Measurements from ENCODE around the gene GRIN1. TPM values are rescaled to one million over a fixed set of nuclear protein-coding genes. Genes with fewer than 3 reads are reported as not detected.

The GRIN1 gene
- total RNA-seq, 1 donor from 2014 or later, result 0.58 TPM

- Mint-ChIP-seq H3K9me3 (no peaks in the 10 kb centered on the region), H3K4me3 (no peak overlapping the region), H3K27me3 (ENCODE audit: low read depth) (no peaks in the 10 kb centered on the region), H3K27ac (no peak overlapping the region), H3K4me1 (peaks cover 4% of the 10 kb centered on the region), H3K36me3 (peaks cover 5% of the 10 kb centered on the region)
- DNase-seq (ENCODE audit: low spot score in 2 of 2, unreplicated experiment in 2 of 2), result no peak
- no peak for TF ChIP-seq CTCF (IDR thresholded peaks at IDR 0.05; ENCODE audit: unreplicated experiment)
Observed at GRCh38 chr9:137215196-137215986, 76.4 kb downstream of the GRIN1 start.

- H3K4me3 Mint-ChIP-seq, result no peak overlapping the region
- peaks cover 4% of the 10 kb centered on the region for H3K4me1 Mint-ChIP-seq
- no peaks in the 10 kb centered on the region for H3K9me3 Mint-ChIP-seq
- no peaks in the 10 kb centered on the region for H3K27me3 Mint-ChIP-seq (ENCODE audit: low read depth)
- no peak for DNase-seq (ENCODE audit: low spot score in 2 of 2, unreplicated experiment in 2 of 2)
- H3K27ac Mint-ChIP-seq, result no peak overlapping the region
- H3K36me3 Mint-ChIP-seq, result peaks cover 3% of the 10 kb centered on the region
- TF ChIP-seq CTCF (IDR thresholded peaks at IDR 0.05; ENCODE audit: unreplicated experiment), result no peak
Observed at GRCh38 chr9:137216188-137216965, 77.4 kb downstream of the GRIN1 start.

DNA sequence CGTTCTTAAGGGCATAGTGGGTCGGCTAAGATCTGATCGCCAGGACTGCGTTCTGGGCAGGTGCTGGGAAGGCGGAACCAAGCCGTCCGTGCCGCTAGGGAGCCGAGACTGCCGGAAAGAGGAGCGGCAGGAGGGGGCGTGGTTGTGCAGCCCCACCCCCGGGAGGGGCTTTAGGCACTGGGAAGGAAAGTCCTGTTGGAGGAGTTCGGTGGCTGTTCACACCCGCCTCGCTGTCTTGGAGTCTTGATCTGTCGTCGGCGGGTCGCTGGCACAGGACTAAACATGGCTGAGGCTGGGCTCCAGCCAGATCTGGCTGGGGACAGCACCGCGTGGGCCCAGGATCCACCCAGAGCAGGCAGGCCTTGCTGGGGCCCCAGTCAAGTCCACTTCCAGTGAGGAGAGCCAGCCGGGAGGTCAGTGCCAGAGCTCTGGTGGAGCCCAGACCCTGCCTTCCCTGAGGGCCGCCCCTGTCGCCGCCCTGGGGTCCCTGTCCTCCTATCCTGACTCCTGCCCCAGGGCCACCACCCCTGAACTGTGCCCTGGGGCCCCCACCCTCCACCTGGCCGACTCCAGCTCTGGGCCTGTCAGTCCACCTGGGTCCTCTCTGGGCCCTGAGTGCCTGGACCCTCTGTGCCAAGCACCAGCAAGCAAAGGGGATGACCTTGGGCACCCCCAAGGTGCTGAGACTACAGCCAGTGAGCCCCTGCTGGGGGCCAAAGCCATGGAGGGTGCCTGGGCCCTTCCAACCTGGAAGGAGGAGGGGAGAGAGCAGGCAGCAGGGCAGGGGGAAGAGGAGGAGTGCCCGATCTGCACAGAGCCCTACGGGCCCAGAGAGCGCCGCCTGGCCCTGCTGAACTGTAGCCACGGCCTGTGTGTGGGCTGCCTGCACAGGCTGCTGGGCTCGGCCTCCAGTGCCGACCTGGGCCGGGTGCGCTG lies 78.6 kb downstream of the GRIN1 start:
- DNase-seq (ENCODE audit: low spot score in 2 of 2, unreplicated experiment in 2 of 2), result peak in 1 of 2 experiments; percentile 70
- peaks cover 3% of the 10 kb centered on the region for H3K36me3 Mint-ChIP-seq
- no peaks in the 10 kb centered on the region for H3K9me3 Mint-ChIP-seq
- H3K4me3 Mint-ChIP-seq, result peak overlapping the region; percentile 51
- TF ChIP-seq CTCF (IDR thresholded peaks at IDR 0.05; ENCODE audit: unreplicated experiment), result no peak
- no peaks in the 10 kb centered on the region for H3K27me3 Mint-ChIP-seq (ENCODE audit: low read depth)
- H3K4me1 Mint-ChIP-seq, result peaks cover 4% of the 10 kb centered on the region
- peak overlapping the region; percentile 83 for H3K27ac Mint-ChIP-seq

GRCh38 chr9:137218212-137218753 lies 79.3 kb downstream of the GRIN1 start:
- H3K36me3 Mint-ChIP-seq, result no peaks in the 10 kb centered on the region
- DNase-seq (ENCODE audit: low spot score in 2 of 2, unreplicated experiment in 2 of 2), result no peak
- no peak overlapping the region for H3K4me3 Mint-ChIP-seq
- H3K27ac Mint-ChIP-seq, result no peak overlapping the region
- H3K9me3 Mint-ChIP-seq, result no peaks in the 10 kb centered on the region
- TF ChIP-seq CTCF (IDR thresholded peaks at IDR 0.05; ENCODE audit: unreplicated experiment), result no peak
- H3K4me1 Mint-ChIP-seq, result peaks cover 6% of the 10 kb centered on the region
- H3K27me3 Mint-ChIP-seq (ENCODE audit: low read depth), result peaks cover 2% of the 10 kb centered on the region

Small RNAs within 50 kb of the gene (microRNA-seq; reads per million reads assigned to microRNA genes)
- not detected for gene MIR3621

Other genes with a start within 250 kb of the GRIN1 start
- gene FBXW5, start 194.4 kb upstream of the GRIN1 start, total RNA-seq, result 58.9 to 62.3 TPM (median 59.8 TPM) in 3 replicates
- gene C8G, start 193.9 kb upstream of the GRIN1 start, total RNA-seq, result 1.5 to 2.5 TPM (median 1.5 TPM) in 3 replicates
- 13.3 to 15.9 TPM (median 13.8 TPM) in 3 replicates for gene LCN12, start 186.9 kb upstream of the GRIN1 start, total RNA-seq
- 52.6 to 58.0 TPM (median 53.5 TPM) in 3 replicates for gene PTGDS, start 161.7 kb upstream of the GRIN1 start, total RNA-seq
- gene LCNL1, start 156.2 kb upstream of the GRIN1 start, total RNA-seq, result 4.7 to 5.7 TPM (median 5.5 TPM) in 3 replicates
- 51.1 to 58.3 TPM (median 53.1 TPM) in 3 replicates for gene PAXX, start 146.7 kb upstream of the GRIN1 start, total RNA-seq
- 1.5 to 2.9 TPM (median 1.7 TPM) in 3 replicates for gene CLIC3, start 142.6 kb upstream of the GRIN1 start, total RNA-seq
- 57.7 to 59.3 TPM (median 58.7 TPM) in 3 replicates for gene ABCA2, start 110.9 kb upstream of the GRIN1 start, total RNA-seq
- gene FUT7, start 107.1 kb upstream of the GRIN1 start, total RNA-seq, result 0.09 to 0.13 TPM in 2 of 3 replicates, not detected in the other
- 75.8 to 84.0 TPM (median 77.9 TPM) in 3 replicates for gene NPDC1, start 93.0 kb upstream of the GRIN1 start, total RNA-seq
- gene ENTPD2, start 85.1 kb upstream of the GRIN1 start, total RNA-seq, result 4.8 to 6.3 TPM (median 5.2 TPM) in 3 replicates
- gene SAPCD2, start 68.6 kb upstream of the GRIN1 start, total RNA-seq, result 5.7 to 6.2 TPM (median 5.9 TPM) in 3 replicates
- 4.6 to 5.7 TPM (median 5.5 TPM) in 3 replicates for gene UAP1L1, start 61.6 kb upstream of the GRIN1 start, total RNA-seq
- gene MAN1B1, start 52.2 kb upstream of the GRIN1 start, total RNA-seq, result 61.1 to 65.1 TPM (median 61.2 TPM) in 3 replicates
- gene DPP7, start 24.4 kb upstream of the GRIN1 start, total RNA-seq, result 149 to 159 TPM (median 157 TPM) in 3 replicates
- gene LRRC26, start 30.9 kb downstream of the GRIN1 start, total RNA-seq, result not detected in 3 replicates
- not detected in 3 replicates for gene TMEM210, start 32.9 kb downstream of the GRIN1 start, total RNA-seq
- gene ANAPC2, start 49.4 kb downstream of the GRIN1 start, total RNA-seq, result 86.1 to 89.3 TPM (median 87.1 TPM) in 3 replicates
- 40.9 to 43.8 TPM (median 42.8 TPM) in 3 replicates for gene SSNA1, start 49.5 kb downstream of the GRIN1 start, total RNA-seq
- 16.7 to 18.5 TPM (median 17.6 TPM) in 3 replicates for gene TPRN, start 61.6 kb downstream of the GRIN1 start, total RNA-seq
- 32.7 to 35.5 TPM (median 33.0 TPM) in 3 replicates for gene TMEM203, start 66.5 kb downstream of the GRIN1 start, total RNA-seq
- 22.4 to 24.3 TPM (median 23.5 TPM) in 3 replicates for gene NDOR1, start 66.5 kb downstream of the GRIN1 start, total RNA-seq
- gene RNF208, start 83.1 kb downstream of the GRIN1 start, total RNA-seq, result 13.6 to 16.0 TPM (median 13.9 TPM) in 3 replicates
- gene CYSRT1, start 86.0 kb downstream of the GRIN1 start, total RNA-seq, result 1.5 to 1.9 TPM (median 1.7 TPM) in 3 replicates
- 0.16 to 0.41 TPM (median 0.29 TPM) in 3 replicates for gene RNF224, start 88.3 kb downstream of the GRIN1 start, total RNA-seq
- gene SLC34A3, start 91.7 kb downstream of the GRIN1 start, total RNA-seq, result 0.23 to 0.27 TPM in 2 of 3 replicates, not detected in the other
- 146 to 152 TPM (median 148 TPM) in 3 replicates for gene TUBB4B, start 102.1 kb downstream of the GRIN1 start, total RNA-seq
- gene STPG3, start 112.1 kb downstream of the GRIN1 start, total RNA-seq, result 0.18 to 0.29 TPM in 2 of 3 replicates, not detected in the other
- gene NELFB, start 116.2 kb downstream of the GRIN1 start, total RNA-seq, result 51.6 to 54.8 TPM (median 53.3 TPM) in 3 replicates
- 5.7 to 6.5 TPM (median 6.5 TPM) in 3 replicates for gene TOR4A, start 138.6 kb downstream of the GRIN1 start, total RNA-seq
- 7.4 to 9.6 TPM (median 9.2 TPM) in 3 replicates for gene NRARP, start 163.1 kb downstream of the GRIN1 start, total RNA-seq

Data from mesothelial cell of epicardium (in vitro differentiated cells).